GM21447 (cell line): ENCODE measurements around the gene LEF1.

Experiments used
- ATAC-seq: cut with Tn5 transposase; IDR thresholded peaks from one replicate; pipeline ENCODE4 v1.9.1; 2021; ENCODE audit not compliant: unreplicated experiment

LEF1 gene

DNA sequence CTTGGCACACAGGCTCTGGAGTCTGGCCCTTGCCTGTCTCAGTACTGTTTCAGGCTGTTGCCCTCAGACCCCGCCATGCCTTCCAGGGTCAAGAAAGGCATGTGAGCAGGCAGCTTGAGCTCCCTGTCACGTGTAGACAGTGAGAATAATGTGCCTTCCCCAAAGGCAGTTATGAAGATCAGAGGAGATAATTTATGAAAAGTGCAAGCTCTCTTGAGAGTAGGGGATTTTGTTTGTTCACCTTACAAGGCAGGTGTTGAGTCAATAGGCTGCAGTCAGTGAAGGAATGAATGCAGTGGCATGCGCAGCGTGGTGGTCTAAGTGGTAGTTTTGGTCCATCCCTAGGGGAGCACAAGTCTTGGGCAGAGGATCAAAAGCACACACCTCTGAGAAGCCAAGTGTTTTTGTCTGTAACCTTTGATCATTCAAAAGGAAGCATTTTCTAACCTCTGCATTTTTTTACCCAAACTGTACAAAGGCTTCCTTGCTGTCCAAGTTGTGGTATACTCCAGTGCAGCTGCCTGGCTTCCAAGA, 164.7 kb downstream of the LEF1 start:
- no peak for ATAC-seq

DNA sequence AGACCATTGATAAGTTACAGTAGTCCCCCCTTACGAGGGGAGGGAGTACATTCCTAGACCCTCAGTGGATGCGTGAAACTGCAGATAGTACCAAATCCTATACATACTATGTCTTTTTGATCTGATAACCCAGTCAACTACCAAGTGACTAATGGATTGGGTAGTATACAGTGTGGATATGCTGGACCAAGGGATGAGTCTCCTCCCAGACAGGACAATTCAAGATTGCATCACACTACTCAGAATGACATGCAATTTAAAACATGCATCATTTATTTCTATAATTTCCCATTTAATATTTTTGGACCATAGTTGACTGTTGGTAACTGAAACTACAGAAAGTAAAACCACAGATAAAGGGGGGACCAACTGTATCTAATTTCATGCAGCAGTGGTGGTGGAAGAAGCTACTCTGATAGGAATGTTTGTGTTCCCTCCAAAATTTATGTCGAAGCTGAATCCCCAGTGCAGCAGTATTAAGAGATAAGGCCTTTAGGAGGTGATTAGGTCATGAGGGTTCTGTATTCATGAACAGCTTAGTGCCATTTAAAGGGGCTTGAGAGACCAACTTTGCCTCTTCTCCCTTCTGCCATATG, 167.1 kb downstream of the LEF1 start:
- ATAC-seq, result no peak

DNA sequence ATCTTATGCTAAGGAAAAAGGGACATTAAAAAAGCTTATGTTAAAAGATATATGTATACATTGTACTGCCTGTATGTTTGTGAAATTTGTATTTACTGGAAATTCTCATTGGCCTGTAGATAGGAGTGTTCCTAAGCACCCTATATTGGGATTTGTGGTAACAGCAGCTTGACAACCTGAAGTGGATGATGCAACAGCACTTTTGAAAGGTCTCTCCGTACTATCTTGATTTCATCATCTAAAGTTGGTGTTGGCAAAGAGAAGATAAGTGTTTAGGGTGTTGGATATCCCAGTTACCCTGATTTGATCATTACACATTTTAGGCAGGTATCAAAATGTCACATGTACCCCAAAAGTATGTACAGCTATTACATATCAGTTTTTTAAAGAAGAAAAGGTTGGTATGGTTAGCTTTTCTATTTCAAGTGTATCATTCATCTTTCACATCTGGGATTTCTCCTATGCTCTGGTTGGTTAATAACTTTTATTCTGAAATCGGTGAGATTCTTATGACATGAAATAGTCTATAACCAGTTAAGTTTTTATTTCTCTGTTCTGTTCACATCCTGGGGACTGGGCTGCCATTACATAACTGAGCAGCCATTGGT, 168.7 kb downstream of the LEF1 start:
- ATAC-seq, result no peak

DNA sequence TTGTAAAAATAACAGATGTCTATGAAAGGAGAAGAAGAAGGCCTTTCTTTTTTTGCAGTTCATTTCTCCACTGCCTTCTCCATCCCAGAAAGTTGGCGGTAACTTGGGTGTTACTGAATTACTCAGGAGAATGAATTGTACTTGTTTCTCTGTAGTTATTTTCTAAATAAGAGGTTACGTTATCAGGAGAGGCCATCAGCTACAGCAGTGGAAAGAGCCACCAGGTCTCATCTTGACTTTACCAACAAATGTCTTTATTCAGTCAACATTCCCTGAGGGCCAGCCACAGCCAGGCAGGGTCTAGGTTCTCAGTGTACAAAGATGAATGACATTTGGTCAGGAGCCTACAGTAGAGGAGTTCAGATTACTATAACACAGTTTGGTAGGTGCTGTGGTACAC, 170.9 kb downstream of the LEF1 start:
- ATAC-seq, result no peak
